HEK293 (cell line): ENCODE results near the gene NCSTN.

ENCODE experiments used
- CTCF ChIA-PET: fragments of 350-600 bp; formaldehyde crosslinking; extraction: SDS; loops from one replicate; lab custom pipeline; 2021; ENCODE audit warnings: antibody characterized with exemption; lab: Yijun Ruan, JAX
- POLR2A ChIA-PET: fragments of 300-600 bp; formaldehyde crosslinking; extraction: SDS; loops from one replicate; lab custom pipeline; 2020; ENCODE audit warnings: antibody characterized with exemption, inconsistent platforms; lab: Yijun Ruan, JAX
- H3K27ac ChIP-seq: fragments of 200-500 bp; sonication (Bioruptor generic); 2 replicates; pipeline ENCODE4 v1.5.1; 2014; ENCODE audit warnings: low read depth, low read length, control low read depth, inconsistent platforms; ENCODE audit errors: extremely low read depth
- H3K36me3 ChIP-seq, 2 experiments: fragments of 200-500 bp in 1 of 2; sonication (Bioruptor generic) in 1 of 2; 1 replicate in 1 of 2; 2 replicates in 1 of 2; pipeline ENCODE4 v1.5.1; 2014 to 2017; ENCODE audit warnings: inconsistent platforms in 2 of 2, low read length in 2 of 2; ENCODE audit not compliant: control insufficient read depth in 2 of 2, insufficient read depth in 1 of 2
- H3K4me1 ChIP-seq: fragments of 200-500 bp; sonication (Bioruptor generic); 2 replicates; pipeline ENCODE4 v1.5.1; 2014; ENCODE audit warnings: mild to moderate bottlenecking, low read length, inconsistent platforms; ENCODE audit not compliant: control insufficient read depth, insufficient read depth
- H3K4me3 ChIP-seq: 2 replicates; pipeline ENCODE4 v1.5.1; 2011; ENCODE audit warnings: low read depth, mild to moderate bottlenecking, control low read depth, low read length, moderate library complexity
- H3K9me3 ChIP-seq: fragments of 200-500 bp; sonication (Bioruptor generic); 2 replicates; pipeline ENCODE4 v1.5.1; 2014; ENCODE audit warnings: low read depth, low read length, inconsistent platforms; ENCODE audit not compliant: control insufficient read depth, insufficient read depth
- BCL11A ChIP-seq: fragments of 450-650 bp; formaldehyde crosslinking; IDR thresholded peaks from 2 replicates; pipeline ENCODE4 v1.5.1; 2016; ENCODE audit warnings: low read depth, missing biosample characterization, missing genetic modification characterization
- CTCF ChIP-seq: fragments of 450-650 bp; formaldehyde crosslinking; IDR thresholded peaks from 2 replicates; pipeline ENCODE4 v1.5.1; 2016; ENCODE audit warnings: missing biosample characterization, missing genetic modification characterization
- FEZF1 ChIP-seq: fragments of 450-650 bp; formaldehyde crosslinking; IDR thresholded peaks from 2 replicates; pipeline ENCODE4 v1.5.1; 2016; ENCODE audit warnings: missing biosample characterization, missing genetic modification characterization
- GLI4 ChIP-seq: fragments of 450-650 bp; formaldehyde crosslinking; IDR thresholded peaks from 2 replicates; pipeline ENCODE4 v1.5.1; 2016; ENCODE audit warnings: missing biosample characterization, missing genetic modification characterization
- KLF7 ChIP-seq: fragments of 450-650 bp; formaldehyde crosslinking; IDR thresholded peaks from 2 replicates; pipeline ENCODE4 v1.5.1; 2016; ENCODE audit warnings: missing biosample characterization, missing genetic modification characterization, borderline replicate concordance
- OSR2 ChIP-seq: fragments of 450-650 bp; formaldehyde crosslinking; IDR thresholded peaks from 2 replicates; pipeline ENCODE4 v1.5.1; 2016; ENCODE audit warnings: missing biosample characterization, missing genetic modification characterization
- OVOL3 ChIP-seq: fragments of 450-650 bp; formaldehyde crosslinking; IDR thresholded peaks from 2 replicates; pipeline ENCODE4 v1.5.1; 2016; ENCODE audit warnings: missing biosample characterization, missing genetic modification characterization
- PRDM6 ChIP-seq: fragments of 450-650 bp; formaldehyde crosslinking; IDR thresholded peaks from 2 replicates; pipeline ENCODE4 v1.5.1; 2017; ENCODE audit warnings: missing biosample characterization, missing genetic modification characterization
- TSHZ1 ChIP-seq: fragments of 450-650 bp; formaldehyde crosslinking; IDR thresholded peaks from 2 replicates; pipeline ENCODE4 v1.5.1; 2016; ENCODE audit warnings: missing biosample characterization, missing genetic modification characterization, borderline replicate concordance
- ZBTB7A ChIP-seq: fragments of 450-650 bp; formaldehyde crosslinking; IDR thresholded peaks from 2 replicates; pipeline ENCODE4 v1.5.1; 2016; ENCODE audit warnings: low read depth, missing biosample characterization, missing genetic modification characterization
- ZIC2 ChIP-seq: fragments of 450-650 bp; formaldehyde crosslinking; IDR thresholded peaks from 2 replicates; pipeline ENCODE4 v1.5.1; 2016; ENCODE audit warnings: missing biosample characterization, missing genetic modification characterization
- ZNF121 ChIP-seq: fragments of 450-650 bp; formaldehyde crosslinking; IDR thresholded peaks from 2 replicates; pipeline ENCODE4 v1.5.1; 2016; ENCODE audit warnings: missing biosample characterization, missing genetic modification characterization
- ZNF148 ChIP-seq: fragments of 450-650 bp; formaldehyde crosslinking; IDR thresholded peaks from 2 replicates; pipeline ENCODE4 v1.5.0; 2017; ENCODE audit warnings: missing biosample characterization, missing genetic modification characterization, borderline replicate concordance
- ZNF16 ChIP-seq: fragments of 450-650 bp; formaldehyde crosslinking; IDR thresholded peaks from 2 replicates; pipeline ENCODE4 v1.5.1; 2016; ENCODE audit warnings: low read depth, missing biosample characterization, missing genetic modification characterization
- ZNF23 ChIP-seq: fragments of 450-650 bp; formaldehyde crosslinking; IDR thresholded peaks from 2 replicates; pipeline ENCODE4 v1.5.1; 2016; ENCODE audit warnings: missing biosample characterization, missing genetic modification characterization, borderline replicate concordance
- ZNF423 ChIP-seq: fragments of 450-650 bp; formaldehyde crosslinking; IDR thresholded peaks from 2 replicates; pipeline ENCODE4 v1.5.1; 2016; ENCODE audit warnings: missing biosample characterization, missing genetic modification characterization
- ZNF473 ChIP-seq: fragments of 450-650 bp; formaldehyde crosslinking; IDR thresholded peaks from 2 replicates; pipeline ENCODE4 v1.5.1; 2017; ENCODE audit warnings: missing biosample characterization, missing genetic modification characterization
- ZNF510 ChIP-seq: fragments of 450-650 bp; formaldehyde crosslinking; IDR thresholded peaks from 2 replicates; pipeline ENCODE4 v1.5.1; 2018; ENCODE audit warnings: mild to moderate bottlenecking, missing genetic modification characterization, missing biosample characterization; ENCODE audit not compliant: insufficient replicate concordance
- ZNF548 ChIP-seq: fragments of 450-650 bp; formaldehyde crosslinking; IDR thresholded peaks from 2 replicates; pipeline ENCODE4 v1.5.1; 2016; ENCODE audit warnings: missing biosample characterization, missing genetic modification characterization
- ZNF560 ChIP-seq: fragments of 450-650 bp; formaldehyde crosslinking; IDR thresholded peaks from 2 replicates; pipeline ENCODE4 v1.5.1; 2017; ENCODE audit warnings: missing biosample characterization, missing genetic modification characterization, borderline replicate concordance
- ZNF621 ChIP-seq: fragments of 450-650 bp; formaldehyde crosslinking; IDR thresholded peaks from 2 replicates; pipeline ENCODE4 v1.5.1; 2017; ENCODE audit warnings: missing biosample characterization, missing genetic modification characterization
- ZNF639 ChIP-seq: fragments of 450-650 bp; formaldehyde crosslinking; IDR thresholded peaks from 2 replicates; pipeline ENCODE4 v1.5.1; 2016; ENCODE audit warnings: missing biosample characterization, missing genetic modification characterization
- ZNF670 ChIP-seq: fragments of 450-650 bp; formaldehyde crosslinking; IDR thresholded peaks from 2 replicates; pipeline ENCODE4 v1.5.1; 2016; ENCODE audit warnings: missing biosample characterization, missing genetic modification characterization, low read depth
- ZNF747 ChIP-seq: fragments of 450-650 bp; formaldehyde crosslinking; IDR thresholded peaks from 2 replicates; pipeline ENCODE4 v1.5.1; 2016; ENCODE audit warnings: missing biosample characterization, missing genetic modification characterization
- ZNF777 ChIP-seq: fragments of 450-650 bp; formaldehyde crosslinking; IDR thresholded peaks from 2 replicates; pipeline ENCODE4 v1.5.1; 2017; ENCODE audit warnings: missing biosample characterization, missing genetic modification characterization, borderline replicate concordance
- ZNF843 ChIP-seq: fragments of 450-650 bp; formaldehyde crosslinking; IDR thresholded peaks from 2 replicates; pipeline ENCODE4 v1.5.1; 2016; ENCODE audit warnings: missing biosample characterization, missing genetic modification characterization
- ZSCAN30 ChIP-seq: fragments of 450-650 bp; IDR thresholded peaks from 2 replicates; pipeline ENCODE4 v1.5.1; 2018; ENCODE audit warnings: missing biosample characterization, mild to moderate bottlenecking, missing genetic modification characterization, moderate library complexity

NCSTN gene

GRCh38 chr1:160325252-160325651, 17.9 kb upstream of the NCSTN start:
- no peaks in the 10 kb centered on the region for H3K4me1 ChIP-seq
- no peak overlapping the region for H3K4me3 ChIP-seq
- peaks cover 79 to 94% of the 10 kb centered on the region in 2 experiments for H3K36me3 ChIP-seq
- no peaks in the 10 kb centered on the region for H3K9me3 ChIP-seq
- no peak overlapping the region for H3K27ac ChIP-seq
- ChIA-PET CTCF (interaction anchor here (0.6 to 1.3 kb wide), 3 partner anchors 8 to 68 kb away, joined by 3 read pairs; no protein-coding TSS in a partner anchor), POLR2A (no interaction called here)
- TF ChIP-seq GLI4, result no peak
- peak; percentile 42; the same call in 1 of the 2 replicates for TF ChIP-seq OSR2
- TF ChIP-seq ZNF670 (tag by site-specific recombination), result no peak
- no peak for TF ChIP-seq BCL11A (tag by site-specific recombination)
- no peak for TF ChIP-seq ZNF510 (tag by site-specific recombination)
- TF ChIP-seq FEZF1, result peak; percentile 76
- TF ChIP-seq ZNF148 (tag by site-specific recombination), result no peak
- TF ChIP-seq ZNF423 (tag by site-specific recombination), result peak; percentile 77
- TF ChIP-seq OVOL3 (tag by site-specific recombination), result no peak
- TF ChIP-seq ZNF121 (tag by site-specific recombination), result no peak
- TF ChIP-seq PRDM6 (tag by site-specific recombination), result peak; percentile 20; the same call in 1 of the 2 replicates
- TF ChIP-seq ZNF473 (tag by site-specific recombination), result no peak
- no peak for TF ChIP-seq ZBTB7A (tag by site-specific recombination)
- TF ChIP-seq ZNF777 (tag by site-specific recombination), result no peak
- TF ChIP-seq ZNF747, result no peak
- TF ChIP-seq CTCF (tag by site-specific recombination), result no peak
- TF ChIP-seq ZNF16 (tag by site-specific recombination), result no peak
- no peak for TF ChIP-seq ZSCAN30 (tag by site-specific recombination)
- no peak for TF ChIP-seq ZNF639 (tag by site-specific recombination)
- TF ChIP-seq ZIC2, result peak; percentile 29; the same call in 1 of the 2 replicates
- TF ChIP-seq ZNF843, result no peak
- no peak for TF ChIP-seq ZNF621 (tag by site-specific recombination)
- TF ChIP-seq ZNF560 (tag by site-specific recombination), result no peak
- TF ChIP-seq ZNF23 (tag by site-specific recombination), result no peak
- TF ChIP-seq KLF7 (tag by site-specific recombination), result no peak
- no peak for TF ChIP-seq TSHZ1 (tag by site-specific recombination)
- no peak for TF ChIP-seq ZNF548 (tag by site-specific recombination)
